H1 (cell line): Measurements from ENCODE around the gene ZBTB20. TPM values are rescaled to one million over a fixed set of nuclear protein-coding genes. Genes with fewer than 3 reads are reported as not detected.

Source experiments
- CTCF ChIA-PET: fragments of 300-600 bp; sonication (Branson Sonifier 250); formaldehyde crosslinking; loops from one replicate; lab custom pipeline; 2021; ENCODE audit not compliant: partially characterized antibody; lab: Charles Lee
- POLR2A ChIA-PET: fragments of 300-600 bp; sonication (Branson Sonifier 250); formaldehyde crosslinking; loops from one replicate; lab custom pipeline; 2021; ENCODE audit warnings: inconsistent platforms; ENCODE audit not compliant: partially characterized antibody; lab: Charles Lee
- DNase-seq, 2 experiments: peaks; one replicate each; pipeline versions ENCODE4 v3.0.0 to v3.0.0-alpha.2; 2010 to 2022; ENCODE audit warnings: low spot score in 2 of 2, low read depth in 1 of 2, mixed read lengths in 1 of 2
- FAIRE-seq: peaks from 2 replicates; lab custom pipeline; 2011; peaks lifted over from hg19 to GRCh38; lab: Jason Lieb, UNC
- H2AFZ ChIP-seq: 2 replicates; pipeline ENCODE4 v1.8.1; 2012; ENCODE audit warnings: low read length, inconsistent platforms
- H2AK5ac ChIP-seq: 2 replicates; pipeline ENCODE4 v1.6.1; 2013; ENCODE audit warnings: low read depth, low read length
- H2BK120ac ChIP-seq: replicated peaks from 2 replicates; pipeline ENCODE3; 2013; ENCODE audit warnings: low read depth, low read length, inconsistent platforms
- H2BK12ac ChIP-seq: 2 replicates; pipeline ENCODE4 v1.6.1; 2013; ENCODE audit warnings: low read depth, low read length
- H2BK15ac ChIP-seq: 2 replicates; pipeline ENCODE4 v1.6.1; 2013; ENCODE audit warnings: low read length
- H2BK20ac ChIP-seq: 2 replicates; pipeline ENCODE4 v1.6.1; 2013; ENCODE audit warnings: low read length
- H2BK5ac ChIP-seq: 2 replicates; pipeline ENCODE4 v1.6.1; 2013; ENCODE audit warnings: low read depth, low read length
- H3K14ac ChIP-seq: 2 replicates; pipeline ENCODE4 v1.6.1; 2013; ENCODE audit warnings: inconsistent platforms; ENCODE audit not compliant: insufficient read length
- H3K18ac ChIP-seq: 2 replicates; pipeline ENCODE4 v1.6.1; 2013; ENCODE audit warnings: low read length; ENCODE audit errors: extremely low read depth
- H3K23ac ChIP-seq: 2 replicates; pipeline ENCODE4 v1.6.1; 2013; ENCODE audit warnings: inconsistent platforms; ENCODE audit not compliant: insufficient read length
- H3K23me2 ChIP-seq: 2 replicates; pipeline ENCODE4 v1.6.1; 2013; ENCODE audit warnings: low read depth, low read length
- H3K27ac ChIP-seq: 2 replicates; pipeline ENCODE4 v1.6.1; 2011; ENCODE audit warnings: low read depth, low read length, inconsistent platforms
- H3K27me3 ChIP-seq, 4 experiments: replicated peaks in 1 of 4; 1 replicate in 1 of 4; 2 replicates in 3 of 4; pipeline versions ENCODE4 v1.6.1 to v1.8.1; 2011 to 2013; ENCODE audit warnings: low read length in 3 of 4, mild to moderate bottlenecking in 3 of 4, inconsistent platforms in 2 of 4, mixed read lengths in 2 of 4, moderate library complexity in 1 of 4; ENCODE audit not compliant: control insufficient read depth in 3 of 4, insufficient read depth in 3 of 4; ENCODE audit errors: extremely low read depth in 1 of 4
- H3K36me3 ChIP-seq, 4 experiments: 2 replicates each; pipeline versions ENCODE4 v1.6.1 to v1.8.1; 2011 to 2013; ENCODE audit warnings: mild to moderate bottlenecking in 4 of 4, low read length in 3 of 4, moderate library complexity in 2 of 4, control low read depth in 1 of 4, inconsistent platforms in 1 of 4; ENCODE audit not compliant: insufficient read depth in 4 of 4, control insufficient read depth in 2 of 4
- H3K4ac ChIP-seq: replicated peaks from 2 replicates; pipeline ENCODE3; 2013; ENCODE audit warnings: low read length, low read depth, mixed read lengths, inconsistent platforms; ENCODE audit not compliant: insufficient read length
- H3K4me1 ChIP-seq, 4 experiments: replicated peaks in 1 of 4; 1 replicate in 1 of 4; 2 replicates in 3 of 4; pipeline versions ENCODE4 v1.6.1 to v1.8.1; 2011 to 2013; ENCODE audit warnings: low read length in 3 of 4, inconsistent platforms in 2 of 4, mixed read lengths in 1 of 4; ENCODE audit not compliant: insufficient read depth in 4 of 4, control insufficient read depth in 3 of 4
- H3K4me2 ChIP-seq, 2 experiments: 2 replicates each; pipeline versions ENCODE4 v1.6.1 to v1.8.1; 2011 to 2013; ENCODE audit warnings: low read depth in 2 of 2, low read length in 2 of 2, control low read depth in 1 of 2, inconsistent platforms in 1 of 2, mild to moderate bottlenecking in 1 of 2; ENCODE audit not compliant: insufficient read depth in 1 of 2
- H3K4me3 ChIP-seq, 4 experiments: fragments of 200-600, 300-600 bp in 1 of 4; sonication (generic), shearing (Covaris generic), sonication (Bioruptor Twin) in 1 of 4; 2 replicates each; pipeline versions ENCODE4 v1.5.1 to v1.8.1; 2011 to 2016; ENCODE audit warnings: low read length in 4 of 4, low read depth in 3 of 4, control low read depth in 2 of 4, inconsistent platforms in 2 of 4, mild to moderate bottlenecking in 2 of 4, mixed read lengths in 1 of 4, moderate library complexity in 1 of 4; ENCODE audit not compliant: insufficient read depth in 2 of 4; ENCODE audit errors: extremely low read depth in 1 of 4
- H3K56ac ChIP-seq: replicated peaks from 2 replicates; pipeline ENCODE3; 2013; ENCODE audit warnings: low read depth, mild to moderate bottlenecking, mixed read lengths, low read length, inconsistent platforms; ENCODE audit not compliant: insufficient read length
- H3K79me1 ChIP-seq: 2 replicates; pipeline ENCODE4 v1.6.1; 2013; ENCODE audit warnings: low read depth, low read length, control low read depth
- H3K79me2 ChIP-seq, 2 experiments: 2 replicates each; pipeline versions ENCODE4 v1.6.1 to v1.8.1; 2012 to 2013; ENCODE audit warnings: low read length in 2 of 2, mild to moderate bottlenecking in 2 of 2, inconsistent platforms in 1 of 2; ENCODE audit not compliant: insufficient read depth in 2 of 2, control insufficient read depth in 1 of 2
- H3K9ac ChIP-seq, 4 experiments: replicated peaks in 1 of 4; 1 replicate in 1 of 4; 2 replicates in 3 of 4; pipeline versions ENCODE4 v1.6.1 to v1.8.1; 2011 to 2013; ENCODE audit warnings: low read depth in 3 of 4, low read length in 3 of 4, control low read depth in 2 of 4, mild to moderate bottlenecking in 2 of 4, moderate library complexity in 2 of 4, inconsistent platforms in 1 of 4; ENCODE audit errors: extremely low read depth in 1 of 4
- H3K9me3 ChIP-seq, 2 experiments: 2 replicates each; pipeline versions ENCODE4 v1.6.1 to v1.8.1; 2012 to 2013; ENCODE audit warnings: mild to moderate bottlenecking in 2 of 2, moderate library complexity in 2 of 2, control low read depth in 1 of 2, inconsistent platforms in 1 of 2, low read depth in 1 of 2, low read length in 1 of 2, mixed read lengths in 1 of 2; ENCODE audit not compliant: insufficient read depth in 2 of 2
- H4K20me1 ChIP-seq, 2 experiments: replicated peaks in 1 of 2; 2 replicates each; pipeline versions ENCODE3 to v1.8.1; 2011 to 2013; ENCODE audit warnings: inconsistent platforms in 2 of 2, low read length in 2 of 2, mild to moderate bottlenecking in 1 of 2; ENCODE audit not compliant: insufficient read depth in 2 of 2, control insufficient read depth in 1 of 2
- H4K5ac ChIP-seq: 2 replicates; pipeline ENCODE4 v1.6.1; 2013; ENCODE audit warnings: low read length, low read depth, mixed read lengths, inconsistent platforms; ENCODE audit not compliant: insufficient read length
- H4K8ac ChIP-seq: 2 replicates; pipeline ENCODE4 v1.8.0; 2013; ENCODE audit warnings: mild to moderate bottlenecking, moderate library complexity, low read length, inconsistent platforms; ENCODE audit not compliant: insufficient read depth; ENCODE audit errors: extremely low read depth
- H4K91ac ChIP-seq: replicated peaks from 2 replicates; pipeline ENCODE3; 2013; ENCODE audit warnings: low read length, mixed read lengths, inconsistent platforms; ENCODE audit not compliant: insufficient read length
- CHD2 ChIP-seq: IDR thresholded peaks from 2 replicates; pipeline ENCODE4 v1.6.1; 2012; ENCODE audit warnings: low read length, improper control_type of control experiment
- EP300 ChIP-seq, 2 experiments: IDR thresholded peaks; 1 replicate in 1 of 2; 2 replicates in 1 of 2; pipeline ENCODE4 v1.6.1; 2011 to 2012; ENCODE audit warnings: low read depth in 2 of 2, low read length in 2 of 2, mild to moderate bottlenecking in 2 of 2, borderline replicate concordance in 1 of 2, inconsistent platforms in 1 of 2, moderate library complexity in 1 of 2
- EZH2 ChIP-seq: fragments of 200-600 bp; sonication (generic); IDR thresholded peaks from 2 replicates; pipeline ENCODE4 v1.7.1; 2012; ENCODE audit warnings: low read depth, mild to moderate bottlenecking, moderate library complexity, low read length, inconsistent platforms; ENCODE audit not compliant: severe bottlenecking
- MAX ChIP-seq: IDR thresholded peaks from 2 replicates; pipeline ENCODE4 v1.6.1; 2012; ENCODE audit warnings: inconsistent platforms
- POLR2A ChIP-seq, 2 experiments: IDR thresholded peaks; 1 replicate in 1 of 2; 2 replicates in 1 of 2; pipeline ENCODE4 v1.6.1; 2011; ENCODE audit warnings: low read depth in 2 of 2, low read length in 2 of 2, mild to moderate bottlenecking in 2 of 2; ENCODE audit errors: control extremely low read depth in 1 of 2
- POLR2AphosphoS5 ChIP-seq: IDR thresholded peaks from 2 replicates; pipeline ENCODE4 v1.6.1; 2011; ENCODE audit warnings: low read depth, low read length
- RXRA ChIP-seq: IDR thresholded peaks from 2 replicates; pipeline ENCODE4 v1.6.1; 2011; ENCODE audit warnings: low read depth, mild to moderate bottlenecking, low read length, moderate library complexity; ENCODE audit not compliant: insufficient read depth
- TAF1 ChIP-seq: IDR thresholded peaks from 2 replicates; pipeline ENCODE4 v1.6.1; 2011; ENCODE audit warnings: mild to moderate bottlenecking, low read depth, low read length
- TEAD4 ChIP-seq: IDR thresholded peaks from 2 replicates; pipeline ENCODE4 v1.6.1; 2012; ENCODE audit warnings: low read depth, low read length, inconsistent platforms, mixed read lengths
- ZNF274 ChIP-seq: IDR thresholded peaks from 2 replicates; pipeline ENCODE4 v1.7.0; 2012; ENCODE audit warnings: low read length, borderline replicate concordance; ENCODE audit errors: extremely low read depth
- WGBS, 2 experiments: shearing (Covaris generic) in 1 of 2; methylation state at CpG; one replicate each; pipeline versions ENCODE4 v1.1.6 to v1.1.7; 2013 to 2015; ENCODE audit warnings: low lambda C conversion rate in 2 of 2, mixed read lengths in 2 of 2, inconsistent platforms in 1 of 2, low coverage in 1 of 2, missing lambda C conversion rate in 1 of 2; ENCODE audit not compliant: insufficient replicate concordance in 2 of 2, insufficient coverage in 1 of 2, insufficient read length in 1 of 2; ENCODE audit errors: extremely low coverage in 1 of 2, missing lambda C conversion rate in 1 of 2; 5-methylcytosine and 5-hydroxymethylcytosine counted together
- polyA plus RNA-seq, 7 experiments: library from polyadenylated mRNA; depleted of rRNA in 3 of 7; stranded (reverse) in 5 of 7; unstranded in 2 of 7; fragments of >200 nt in 5 of 7; fragments of 200-250 nt in 2 of 7; gene quantifications; 1 replicate in 5 of 7; 2 replicates in 1 of 7; 4 replicates in 1 of 7; pipeline versions ENCODE4 v1.2.1 to v1.2.3, GENCODE V29; 2011 to 2013; ENCODE audit warnings: missing spikeins in 2 of 7, mixed read lengths in 2 of 7
- total RNA-seq: library from RNA; stranded (reverse); fragmentation: NEBNext Ultra II Directional; extraction: Animal tissue kit (Norgen Biotek cat#: 25700); gene quantifications from 2 replicates; pipeline ENCODE4 v1.2.1, GENCODE V29; 2021

ZBTB20 gene
- total and polyA plus RNA-seq, 2 of the 8 experiments (the other 6 are each of a cell fraction or from before 2014, with no cell fraction given), result 0.35 to 1.3 TPM

- 73% methylated on average over 2 of the region's 2 CpGs; no CpG with 5 or more reads in 1 of the 2 experiments for WGBS, 2 experiments
- H2BK120ac ChIP-seq, result no peak overlapping the region
Observed at GRCh38 chr3:114794894-114795630, 352.0 kb downstream of the ZBTB20 start.

More at GRCh38 chr3:114794894-114795630, 352.0 kb downstream of the ZBTB20 start:
- ChIA-PET CTCF (interaction anchor here (1.4 kb wide), 1 partner anchor 9 kb away, joined by 5 read pairs; no protein-coding TSS in a partner anchor), POLR2A (no interaction called here)
- no peak overlapping the region for H2AFZ ChIP-seq
- no peak overlapping the region for H3K14ac ChIP-seq
- H2BK15ac ChIP-seq, result no peak overlapping the region
- H3K79me1 ChIP-seq, result no peaks in the 10 kb centered on the region
- H3K23ac ChIP-seq, result no peak overlapping the region
- H2AK5ac ChIP-seq, result no peak overlapping the region
- H2BK20ac ChIP-seq, result no peak overlapping the region
- no peak overlapping the region for H4K91ac ChIP-seq
- H3K9ac ChIP-seq, result no peak overlapping the region
- H3K4me3 ChIP-seq, result no peak overlapping the region
- no peak for TF ChIP-seq RXRA
- TF ChIP-seq POLR2AphosphoS5, result no peak
- no peak for TF ChIP-seq TAF1
- no peak for TF ChIP-seq EZH2
- no peak for TF ChIP-seq MAX
- no peak for TF ChIP-seq POLR2A (IDR thresholded peaks at IDR 0.05; ENCODE audit: control extremely low read depth in 1 of 2, low read depth in 2 of 2, low read length in 2 of 2)
- TF ChIP-seq ZNF274, result no peak
- TF ChIP-seq CHD2, result no peak
- TF ChIP-seq EP300 (IDR thresholded peaks at IDR 0.05; ENCODE audit: borderline replicate concordance in 1 of 2, low read depth in 2 of 2, low read length in 2 of 2), result no peak
- no peak for TF ChIP-seq TEAD4
- no peak overlapping the region for H4K5ac ChIP-seq
- H3K56ac ChIP-seq, result no peak overlapping the region
- no peaks in the 10 kb centered on the region for H3K9me3 ChIP-seq
- peaks cover 0 to 3% (median 0%) of the 10 kb centered on the region in 4 experiments; a peak in 1 of 7 replicates for H3K4me1 ChIP-seq
- H3K23me2 ChIP-seq, result no peaks in the 10 kb centered on the region
- no peak overlapping the region for H4K8ac ChIP-seq
- no peaks in the 10 kb centered on the region for H4K20me1 ChIP-seq
- no peak for FAIRE-seq
- no peaks in the 10 kb centered on the region for H3K36me3 ChIP-seq
- no peak overlapping the region for H2BK5ac ChIP-seq
- H3K4ac ChIP-seq, result no peak overlapping the region
- no peak overlapping the region for H2BK12ac ChIP-seq
- no peak overlapping the region for H3K18ac ChIP-seq
- no peaks in the 10 kb centered on the region for H3K79me2 ChIP-seq
- DNase-seq, result no peak
- no peak overlapping the region for H3K4me2 ChIP-seq
- no peaks in the 10 kb centered on the region for H3K27me3 ChIP-seq
- H3K27ac ChIP-seq, result no peak overlapping the region
